NCI-H82 (cell line): Measurements from ENCODE around the gene DYNLRB2.

Experiments used
- DNase-seq: peaks from one replicate; lab custom pipeline; 2025; lab: John Stamatoyannopoulos, UW

Gene DYNLRB2

DNA sequence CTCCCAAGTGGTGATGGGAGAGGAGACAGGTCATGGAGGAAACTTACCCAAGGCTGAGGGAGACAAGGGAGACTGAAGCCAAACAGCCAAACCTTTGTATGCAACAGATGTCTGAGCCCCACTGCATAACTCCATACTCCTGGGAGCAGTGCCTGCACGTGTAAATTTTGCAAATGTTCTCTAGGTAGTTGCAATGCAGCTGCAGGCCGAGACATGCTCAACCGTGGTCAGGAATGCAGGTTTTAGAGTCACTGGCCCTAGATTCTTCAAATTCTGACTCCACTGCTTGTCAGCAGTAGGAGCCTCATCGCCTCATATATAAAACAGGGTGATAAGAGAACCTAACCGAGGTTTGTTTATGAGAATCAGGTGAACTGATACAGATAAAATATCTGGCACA lies 11.5 kb downstream of the DYNLRB2 start:
- no peak for DNase-seq

DNA sequence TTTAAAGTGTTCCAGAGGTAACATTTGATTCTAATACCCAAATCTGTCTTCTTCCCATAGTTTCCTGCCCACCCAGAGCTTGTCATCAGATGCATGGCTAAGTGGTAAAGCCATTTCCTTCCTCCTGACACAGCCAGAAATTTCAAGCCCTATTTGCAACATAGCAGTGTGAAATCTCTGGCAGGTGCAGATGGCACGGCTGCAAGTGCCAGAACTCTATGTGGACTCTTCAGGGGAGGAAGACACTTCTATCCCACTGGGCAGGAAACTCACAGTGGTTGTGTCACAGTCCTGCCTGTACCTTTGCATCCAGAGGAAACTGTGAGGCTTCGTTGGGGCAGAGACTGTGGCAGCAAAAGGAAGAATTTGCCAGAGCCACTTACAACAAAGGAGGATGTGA lies 13.2 kb downstream of the DYNLRB2 start:
- no peak for DNase-seq

DNA sequence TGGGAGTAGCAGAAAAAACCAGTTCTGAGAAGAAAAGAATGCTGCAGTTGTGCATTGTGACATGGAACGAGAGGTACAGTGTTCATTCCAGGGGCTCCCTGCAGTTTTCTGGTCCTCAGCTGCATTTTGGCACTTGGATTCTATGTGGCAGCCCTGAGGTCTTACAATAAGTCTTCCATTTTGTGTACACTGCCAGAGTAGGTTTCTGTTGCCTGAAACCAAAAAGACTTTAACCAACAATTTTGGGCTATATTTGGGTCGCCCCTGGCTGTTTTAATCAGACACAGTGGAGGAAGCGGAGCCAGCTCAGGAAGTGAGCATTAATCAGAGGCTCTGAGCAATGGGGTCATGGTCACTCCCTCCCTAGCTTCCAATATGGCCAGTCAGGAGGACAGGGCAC lies 15.7 kb downstream of the DYNLRB2 start:
- no peak for DNase-seq

- no peak for DNase-seq
Observed at GRCh38 chr16:80557037-80557436, 16.2 kb downstream of the DYNLRB2 start.

DNA sequence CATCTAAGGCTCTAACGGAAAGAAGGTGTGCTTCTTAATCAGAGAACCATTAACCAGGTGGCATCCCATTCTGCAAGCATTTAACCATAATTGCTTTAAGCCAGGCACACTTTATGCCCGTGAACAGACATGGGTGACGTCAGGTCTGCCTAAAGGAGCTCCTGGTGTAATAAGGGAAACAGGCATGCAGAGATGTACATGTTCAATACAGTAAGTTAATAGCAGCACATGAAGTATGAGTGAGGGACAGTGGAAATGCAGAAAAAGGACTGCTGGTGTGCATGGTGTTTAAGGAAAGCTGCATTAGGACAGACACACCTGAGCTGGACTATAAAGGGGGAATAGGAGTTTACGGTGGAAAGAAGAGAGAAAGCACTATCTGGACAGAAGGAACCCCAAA lies 18.6 kb downstream of the DYNLRB2 start:
- DNase-seq: no peak

DNA sequence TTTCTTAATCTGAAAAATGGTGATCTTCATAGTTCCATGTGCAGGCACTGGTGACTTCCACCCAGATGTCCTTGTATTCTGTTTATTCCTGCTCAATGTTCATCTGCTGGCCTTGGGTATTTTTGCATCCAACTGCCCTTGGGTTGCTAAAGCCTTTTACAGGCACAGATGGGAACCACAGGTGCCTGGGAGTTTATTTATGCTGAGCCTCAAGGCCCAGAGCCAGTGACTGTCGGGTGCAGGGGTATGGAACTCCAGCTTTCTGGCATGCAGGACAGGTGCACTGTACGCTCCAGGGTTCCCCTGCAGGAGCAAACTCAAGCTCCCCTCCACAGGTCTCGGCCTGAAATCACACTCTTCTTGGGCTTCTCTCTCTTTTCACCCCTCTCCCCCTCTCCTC lies 22.3 kb downstream of the DYNLRB2 start:
- DNase-seq: no peak

DNA sequence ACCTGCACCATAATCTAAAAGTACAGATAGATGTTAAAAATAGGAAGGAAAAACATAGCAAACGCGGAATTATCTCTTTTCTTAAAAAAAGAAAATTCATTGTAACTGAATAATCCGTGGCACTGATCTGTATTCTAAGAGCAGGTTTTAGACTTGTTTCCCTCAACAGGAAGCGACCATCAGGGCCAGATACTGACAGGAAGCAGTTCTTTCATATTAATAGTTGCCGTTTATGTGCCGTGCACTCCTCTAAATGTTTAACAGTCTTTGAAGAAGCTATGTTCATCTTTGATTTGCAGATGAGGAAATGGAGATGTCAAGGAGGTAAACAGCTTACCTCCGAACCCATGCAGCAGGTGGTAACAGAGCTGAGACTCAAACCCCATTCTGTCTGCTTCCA lies 23.6 kb downstream of the DYNLRB2 start:
- DNase-seq: no peak

- no peak for DNase-seq
Observed at GRCh38 chr16:80569440-80570105, 28.8 kb downstream of the DYNLRB2 start.

DNA sequence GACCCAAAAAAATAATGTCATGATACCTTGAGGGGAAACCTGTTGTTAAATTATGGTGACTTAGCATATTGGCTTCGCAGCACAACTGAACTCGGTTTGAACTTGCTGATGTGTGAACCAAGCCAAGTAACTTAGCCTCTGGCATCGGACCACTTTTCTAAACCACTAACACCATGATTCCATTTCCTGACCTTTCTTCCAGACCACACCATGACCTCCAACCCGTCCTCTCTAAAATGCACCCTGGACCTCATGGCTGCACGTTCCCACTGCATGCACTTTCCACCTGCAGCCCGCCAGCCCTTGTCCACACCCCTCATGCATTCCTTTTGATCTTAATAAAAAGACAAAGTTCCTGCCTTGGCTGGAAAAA lies 29.3 kb downstream of the DYNLRB2 start:
- no peak for DNase-seq

DNA sequence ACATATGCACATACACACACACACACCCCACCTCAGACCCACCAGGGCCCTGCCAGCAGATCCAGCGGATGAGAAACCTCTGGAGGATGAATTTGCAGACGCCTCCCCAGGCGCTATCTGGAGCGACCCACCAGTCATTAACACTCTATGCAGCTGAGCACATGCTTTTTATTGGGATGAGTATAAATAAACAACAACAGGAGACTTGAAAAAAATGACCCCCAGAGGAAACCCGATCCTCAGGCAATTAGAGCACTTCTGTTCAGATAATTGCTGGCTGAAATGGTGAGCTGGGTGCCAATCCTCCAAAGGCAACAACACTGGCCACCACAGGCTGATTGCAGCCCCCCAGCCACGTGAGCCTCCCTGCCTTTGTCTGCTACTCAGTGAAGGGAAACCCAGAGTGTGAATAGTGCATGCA lies 32.9 kb downstream of the DYNLRB2 start:
- no peak for DNase-seq

DNA sequence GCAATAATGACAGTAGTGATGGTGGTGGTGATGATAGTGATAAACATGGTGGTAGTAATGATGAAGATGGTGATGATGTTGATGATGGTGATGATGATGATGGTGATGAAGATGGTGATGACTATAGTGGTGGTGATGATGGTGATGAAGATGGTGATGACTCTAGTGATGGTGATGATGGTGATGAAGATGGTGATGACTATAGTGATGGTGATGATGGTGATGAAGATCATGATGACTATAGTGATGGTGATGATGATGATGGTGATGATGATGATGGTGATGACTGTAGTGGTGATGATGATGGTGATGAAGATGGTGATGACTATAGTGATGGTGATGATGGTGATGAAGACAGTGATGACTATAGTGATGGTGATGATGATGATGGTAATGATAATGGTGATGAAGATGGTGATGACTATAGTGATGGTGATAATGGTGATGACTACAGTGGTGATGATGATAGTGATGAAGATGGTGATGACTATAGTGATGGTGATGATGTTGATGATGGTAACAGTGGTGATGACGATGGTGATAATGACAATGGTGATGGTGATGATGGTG lies 35.6 kb downstream of the DYNLRB2 start:
- DNase-seq: no peak

DNA sequence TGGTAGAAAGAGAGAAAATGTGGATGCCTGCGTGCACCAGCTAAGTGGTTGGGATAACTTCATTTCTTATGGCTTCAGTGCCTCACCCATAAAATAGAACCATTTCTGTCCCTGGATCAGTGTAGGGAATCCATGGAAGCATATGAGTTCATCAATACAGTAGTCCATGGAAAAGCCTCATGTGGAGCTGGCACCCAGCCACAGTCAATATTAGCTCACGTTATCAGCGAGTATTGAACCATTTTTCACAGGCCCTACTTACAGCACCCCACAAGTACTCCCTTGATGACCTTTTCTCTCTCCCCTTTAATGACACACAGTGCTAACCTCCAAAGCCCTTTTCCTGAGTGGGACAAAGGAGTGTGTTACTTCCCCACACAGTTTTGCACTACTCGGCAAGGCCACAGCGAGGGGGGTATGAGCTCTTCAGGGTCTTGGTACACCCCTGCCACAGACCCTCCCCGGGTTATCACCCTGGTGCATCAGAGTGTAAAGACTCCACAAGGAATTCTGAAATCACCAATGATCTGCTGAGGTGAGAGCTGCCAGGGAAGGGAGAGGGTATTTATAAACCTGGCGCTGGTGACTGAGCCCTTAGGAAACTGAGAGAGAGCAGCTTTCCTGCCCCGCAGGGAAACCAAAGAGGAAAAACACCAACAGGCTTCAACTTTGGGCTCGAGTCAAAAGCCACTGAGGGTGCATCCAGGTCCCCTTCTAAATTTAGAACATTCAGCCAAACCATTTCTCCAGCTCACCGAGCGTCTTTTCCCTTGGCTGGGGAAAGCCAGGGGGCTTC lies 36.9 kb downstream of the DYNLRB2 start:
- DNase-seq: no peak

DNA sequence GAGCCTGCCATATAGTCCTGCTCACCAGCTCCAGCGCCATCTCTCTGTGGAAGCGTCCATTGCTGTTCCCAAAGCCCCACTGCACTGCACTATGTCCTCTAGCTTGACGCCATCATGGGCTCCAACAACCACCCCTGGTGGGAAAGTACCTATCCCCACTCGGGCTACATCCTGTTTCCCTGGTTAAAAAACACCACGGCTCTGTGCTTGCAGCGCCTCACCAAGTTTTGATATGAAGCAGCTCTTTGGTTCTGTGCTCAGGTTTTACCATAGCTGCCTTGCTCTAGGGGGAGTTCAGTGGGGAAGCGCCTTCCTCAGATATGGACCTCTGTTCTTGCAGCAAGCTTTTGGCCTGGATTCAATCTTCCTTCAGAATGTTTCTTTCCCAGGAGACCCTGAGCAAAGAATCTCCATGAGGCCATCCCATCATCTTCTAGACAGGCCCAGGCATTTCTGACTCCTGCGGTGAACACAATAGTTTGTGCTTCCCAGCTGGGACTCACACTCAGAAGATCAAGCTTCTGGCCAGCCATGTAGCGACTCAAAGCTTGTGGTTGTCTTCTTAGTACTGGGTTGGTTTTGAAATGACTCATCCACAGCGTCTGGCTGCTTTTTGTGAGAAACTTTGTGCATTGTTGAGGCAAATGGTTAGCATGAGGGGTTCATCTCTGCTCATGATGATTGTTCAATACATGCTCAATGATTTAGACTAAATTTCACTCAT lies 39.5 kb downstream of the DYNLRB2 start:
- no peak for DNase-seq

DNA sequence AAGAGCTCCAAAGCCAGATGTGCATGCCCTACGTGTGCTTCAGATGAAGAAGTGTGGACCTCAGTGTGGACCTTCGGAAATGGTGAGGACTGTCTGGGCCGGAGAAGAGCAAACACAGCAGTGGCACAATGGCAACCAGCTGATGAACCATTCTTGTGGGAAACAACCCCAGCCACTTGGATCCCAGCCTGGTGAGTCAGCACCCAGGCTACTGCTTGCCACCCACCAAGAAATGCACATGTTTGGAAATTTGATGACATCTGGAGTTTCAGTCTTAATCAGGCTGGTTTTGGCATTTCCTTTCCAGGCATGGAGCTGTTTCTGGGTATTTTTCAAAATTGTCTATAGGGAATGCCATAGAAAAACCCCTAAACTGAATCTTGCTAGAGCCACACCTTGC lies 42.7 kb downstream of the DYNLRB2 start:
- no peak for DNase-seq

- no peak for DNase-seq
Observed at GRCh38 chr16:80585764-80586163, 45.0 kb downstream of the DYNLRB2 start.

GRCh38 chr16:80586476-80586875 lies 45.7 kb downstream of the DYNLRB2 start:
- DNase-seq: no peak

GRCh38 chr16:80587071-80587470 lies 46.3 kb downstream of the DYNLRB2 start:
- DNase-seq: no peak

- peak; percentile 34 for DNase-seq
Observed at GRCh38 chr16:80591071-80591915, 50.5 kb downstream of the DYNLRB2 start.

GRCh38 chr16:80592273-80592672 lies 51.5 kb downstream of the DYNLRB2 start:
- DNase-seq: no peak

- no peak for DNase-seq
Observed at GRCh38 chr16:80594756-80595155, 54.0 kb downstream of the DYNLRB2 start.

GRCh38 chr16:80596507-80597207 lies 55.9 kb downstream of the DYNLRB2 start:
- DNase-seq: no peak
